Liver (tissue), 9 donors: ENCODE results near the gene PCNX3. TPM values are rescaled to one million over a fixed set of nuclear protein-coding genes. Genes with fewer than 3 reads are reported as not detected.

Source experiments
- DNase-seq: peaks from one replicate; pipeline ENCODE4 v3.0.0-alpha.2; 2017; ENCODE audit warnings: low spot score
- H3K27ac ChIP-seq, 2 donors: one replicate each; pipeline ENCODE4 v1.7.0; 2013; ENCODE audit warnings: inconsistent platforms in 2 of 2, low read length in 2 of 2, control low read depth in 1 of 2, low read depth in 1 of 2, mild to moderate bottlenecking in 1 of 2
- H3K27me3 ChIP-seq, 4 donors: one replicate each; pipeline versions ENCODE4 v1.6.1 to v1.7.0; 2013; ENCODE audit warnings: low read length in 3 of 4, inconsistent platforms in 1 of 4, mild to moderate bottlenecking in 1 of 4, moderate library complexity in 1 of 4; ENCODE audit not compliant: control insufficient read depth in 4 of 4, insufficient read depth in 4 of 4
- H3K36me3 ChIP-seq, 4 donors: one replicate each; pipeline versions ENCODE4 v1.6.1 to v1.7.0; 2013; ENCODE audit warnings: low read length in 3 of 4, mild to moderate bottlenecking in 3 of 4, low read depth in 1 of 4, moderate library complexity in 1 of 4; ENCODE audit not compliant: control insufficient read depth in 4 of 4, insufficient read depth in 3 of 4
- H3K4me1 ChIP-seq, 4 donors: one replicate each; pipeline versions ENCODE4 v1.6.1 to v1.7.0; 2013; ENCODE audit warnings: low read length in 3 of 4, mild to moderate bottlenecking in 3 of 4, moderate library complexity in 1 of 4; ENCODE audit not compliant: control insufficient read depth in 4 of 4, insufficient read depth in 4 of 4
- H3K4me3 ChIP-seq, 3 donors: one replicate each; pipeline versions ENCODE4 v1.6.1 to v1.7.0; 2013; ENCODE audit warnings: low read length in 3 of 3, control low read depth in 1 of 3, low read depth in 1 of 3, mild to moderate bottlenecking in 1 of 3
- H3K9ac ChIP-seq, 2 donors: one replicate each; pipeline ENCODE4 v1.7.0; 2013; ENCODE audit warnings: low read length in 2 of 2, mild to moderate bottlenecking in 2 of 2, moderate library complexity in 2 of 2, control low read depth in 1 of 2, low read depth in 1 of 2
- H3K9me3 ChIP-seq, 4 donors: one replicate each; pipeline versions ENCODE4 v1.6.1 to v1.7.0; 2013; ENCODE audit warnings: low read length in 3 of 4; ENCODE audit not compliant: control insufficient read depth in 4 of 4
- EGR1 ChIP-seq, 2 donors: IDR thresholded peaks; 2 replicates each; pipeline ENCODE4 v1.6.1; 2016 to 2018; ENCODE audit warnings: antibody characterized with exemption in 2 of 2, low read depth in 2 of 2
- FOXA1 ChIP-seq: IDR thresholded peaks from 2 replicates; pipeline ENCODE4 v1.6.1; 2016; ENCODE audit warnings: antibody characterized with exemption
- FOXA2 ChIP-seq: IDR thresholded peaks from 2 replicates; pipeline ENCODE4 v1.6.1; 2016; ENCODE audit warnings: antibody characterized with exemption
- JUND ChIP-seq, 2 donors: IDR thresholded peaks; 2 replicates each; pipeline ENCODE4 v1.6.1; 2016; ENCODE audit warnings: antibody characterized with exemption in 2 of 2
- NR2F2 ChIP-seq: IDR thresholded peaks from 2 replicates; pipeline ENCODE4 v1.6.1; 2016; ENCODE audit warnings: antibody characterized with exemption
- RAD21 ChIP-seq, 2 donors: IDR thresholded peaks; 2 replicates each; pipeline ENCODE4 v1.6.1; 2016; ENCODE audit warnings: antibody characterized with exemption in 2 of 2, mild to moderate bottlenecking in 2 of 2
- RXRA ChIP-seq, 2 donors: IDR thresholded peaks; 2 replicates each; pipeline ENCODE4 v1.6.1; 2017 to 2018; ENCODE audit warnings: antibody characterized with exemption in 2 of 2, mild to moderate bottlenecking in 1 of 2
- SP1 ChIP-seq: IDR thresholded peaks from 2 replicates; pipeline ENCODE4 v1.6.1; 2018; ENCODE audit warnings: antibody characterized with exemption, mild to moderate bottlenecking
- TAF1 ChIP-seq: conservative IDR thresholded peaks from 2 replicates; pipeline ENCODE4 v1.6.1; 2016; ENCODE audit warnings: antibody characterized with exemption, mild to moderate bottlenecking
- YY1 ChIP-seq: IDR thresholded peaks from 2 replicates; pipeline ENCODE4 v1.6.1; 2016; ENCODE audit warnings: antibody characterized with exemption, mild to moderate bottlenecking
- ZBTB33 ChIP-seq: IDR thresholded peaks from 2 replicates; pipeline ENCODE4 v1.6.1; 2016; ENCODE audit warnings: antibody characterized with exemption
- WGBS: extraction: QIAGEN DNeasy Blood & Tissue Kit; methylation state at CpG from one replicate; pipeline ENCODE4 v1.1.7; 2013; 5-methylcytosine and 5-hydroxymethylcytosine counted together
- polyA plus RNA-seq, 2 donors: library from polyadenylated mRNA; stranded (reverse) in 1 of 2; unstranded in 1 of 2; fragments of 200-250 nt in 1 of 2; fragments of >200 nt in 1 of 2; fragmentation: Nextera tagmentation in 1 of 2; extraction: Ambion mirVana in 1 of 2; gene quantifications; one replicate each; pipeline versions ENCODE4 v1.2.1 to v1.2.3, GENCODE V29; 2013 to 2015
- total RNA-seq, 2 donors: library from RNA; depleted of rRNA; stranded (reverse); fragments of >200 nt; gene quantifications; one replicate each; pipeline ENCODE4 v1.2.3, GENCODE V29; 2014
- TF ChIP-seq, protein P1 (sequence below): IDR thresholded peaks from 2 replicates; pipeline ENCODE4 v1.6.1; 2016; ENCODE audit warnings: antibody characterized with exemption
- TF ChIP-seq, protein P2 (sequence below): IDR thresholded peaks from 2 replicates; pipeline ENCODE4 v1.6.1; 2016; ENCODE audit warnings: antibody characterized with exemption, mild to moderate bottlenecking
- TF ChIP-seq, protein P3 (sequence below): fragments of 150-350 bp; IDR thresholded peaks from 2 replicates; pipeline ENCODE4 v1.5.1; 2017; ENCODE audit warnings: improper control_type of control experiment, low read depth, low read length; ENCODE audit not compliant: missing input control
- TF ChIP-seq, protein P4 (sequence below): IDR thresholded peaks from 2 replicates; pipeline ENCODE4 v1.6.1; 2016; ENCODE audit warnings: antibody characterized with exemption
- donor health status: healthy.
- donor health status: healthy.
- donor health status: healthy.
- donor health status: healthy.
- donor health status: healthy.

PCNX3 gene
- total and polyA plus RNA-seq, 4 donors, result 4.7 to 13.4 (median 12.1) TPM

- H3K27me3 ChIP-seq, result no peaks in the 10 kb centered on the region
- no peak for TF ChIP-seq RXRA (IDR thresholded peaks at IDR 0.05)
- no peak for DNase-seq
- peaks cover 0 to 46% (median 21%) of the 10 kb centered on the region in 4 donors for H3K36me3 ChIP-seq
- no peak overlapping the region for H3K27ac ChIP-seq
- H3K9me3 ChIP-seq, result no peaks in the 10 kb centered on the region
- H3K9ac ChIP-seq, result no peak overlapping the region
- no peak overlapping the region for H3K4me3 ChIP-seq
- H3K4me1 ChIP-seq, result no peaks in the 10 kb centered on the region
- WGBS, result 93% methylated on average over 49 of the region's 49 CpGs
Observed at GRCh38 chr11:65599216-65599954, 16.2 kb upstream of the PCNX3 start.

- Histone ChIP-seq H3K36me3 (peaks cover 0 to 51% (median 26%) of the 10 kb centered on the region in 4 donors), H3K27ac (no peak overlapping the region)
- 96% methylated on average over 6 of the region's 6 CpGs for WGBS
Observed at GRCh38 chr11:65599955-65600246, 15.7 kb upstream of the PCNX3 start.

GRCh38 chr11:65604258-65604657, 11.3 kb upstream of the PCNX3 start:
- no peak for DNase-seq
- WGBS, result 95% methylated on average over 1 of the region's 1 CpG
- H3K9me3 ChIP-seq, result no peaks in the 10 kb centered on the region
- no peak overlapping the region for H3K9ac ChIP-seq
- H3K4me1 ChIP-seq, result peaks cover 0 to 7% (median 0%) of the 10 kb centered on the region in 4 donors
- H3K27me3 ChIP-seq, result no peaks in the 10 kb centered on the region
- no peak overlapping the region for H3K27ac ChIP-seq
- no peak overlapping the region for H3K4me3 ChIP-seq
- peaks cover 9 to 62% (median 32%) of the 10 kb centered on the region in 4 donors for H3K36me3 ChIP-seq
- TF ChIP-seq JUND (IDR thresholded peaks at IDR 0.05) (no peak), FOXA2 (no peak), RXRA (IDR thresholded peaks at IDR 0.05) (no peak), TAF1 (no peak), NR2F2 (no peak), FOXA1 (no peak), RAD21 (IDR thresholded peaks at IDR 0.05) (no peak), SP1 (no peak), EGR1 (IDR thresholded peaks at IDR 0.05; ENCODE audit: low read depth in 2 of 2) (no peak), YY1 (no peak)
- TF ChIP-seq, protein P1, sequence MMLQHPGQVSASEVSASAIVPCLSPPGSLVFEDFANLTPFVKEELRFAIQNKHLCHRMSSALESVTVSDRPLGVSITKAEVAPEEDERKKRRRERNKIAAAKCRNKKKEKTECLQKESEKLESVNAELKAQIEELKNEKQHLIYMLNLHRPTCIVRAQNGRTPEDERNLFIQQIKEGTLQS, result no peak
- TF ChIP-seq, protein P2, sequence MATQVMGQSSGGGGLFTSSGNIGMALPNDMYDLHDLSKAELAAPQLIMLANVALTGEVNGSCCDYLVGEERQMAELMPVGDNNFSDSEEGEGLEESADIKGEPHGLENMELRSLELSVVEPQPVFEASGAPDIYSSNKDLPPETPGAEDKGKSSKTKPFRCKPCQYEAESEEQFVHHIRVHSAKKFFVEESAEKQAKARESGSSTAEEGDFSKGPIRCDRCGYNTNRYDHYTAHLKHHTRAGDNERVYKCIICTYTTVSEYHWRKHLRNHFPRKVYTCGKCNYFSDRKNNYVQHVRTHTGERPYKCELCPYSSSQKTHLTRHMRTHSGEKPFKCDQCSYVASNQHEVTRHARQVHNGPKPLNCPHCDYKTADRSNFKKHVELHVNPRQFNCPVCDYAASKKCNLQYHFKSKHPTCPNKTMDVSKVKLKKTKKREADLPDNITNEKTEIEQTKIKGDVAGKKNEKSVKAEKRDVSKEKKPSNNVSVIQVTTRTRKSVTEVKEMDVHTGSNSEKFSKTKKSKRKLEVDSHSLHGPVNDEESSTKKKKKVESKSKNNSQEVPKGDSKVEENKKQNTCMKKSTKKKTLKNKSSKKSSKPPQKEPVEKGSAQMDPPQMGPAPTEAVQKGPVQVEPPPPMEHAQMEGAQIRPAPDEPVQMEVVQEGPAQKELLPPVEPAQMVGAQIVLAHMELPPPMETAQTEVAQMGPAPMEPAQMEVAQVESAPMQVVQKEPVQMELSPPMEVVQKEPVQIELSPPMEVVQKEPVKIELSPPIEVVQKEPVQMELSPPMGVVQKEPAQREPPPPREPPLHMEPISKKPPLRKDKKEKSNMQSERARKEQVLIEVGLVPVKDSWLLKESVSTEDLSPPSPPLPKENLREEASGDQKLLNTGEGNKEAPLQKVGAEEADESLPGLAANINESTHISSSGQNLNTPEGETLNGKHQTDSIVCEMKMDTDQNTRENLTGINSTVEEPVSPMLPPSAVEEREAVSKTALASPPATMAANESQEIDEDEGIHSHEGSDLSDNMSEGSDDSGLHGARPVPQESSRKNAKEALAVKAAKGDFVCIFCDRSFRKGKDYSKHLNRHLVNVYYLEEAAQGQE, result no peak
- TF ChIP-seq, protein P3, sequence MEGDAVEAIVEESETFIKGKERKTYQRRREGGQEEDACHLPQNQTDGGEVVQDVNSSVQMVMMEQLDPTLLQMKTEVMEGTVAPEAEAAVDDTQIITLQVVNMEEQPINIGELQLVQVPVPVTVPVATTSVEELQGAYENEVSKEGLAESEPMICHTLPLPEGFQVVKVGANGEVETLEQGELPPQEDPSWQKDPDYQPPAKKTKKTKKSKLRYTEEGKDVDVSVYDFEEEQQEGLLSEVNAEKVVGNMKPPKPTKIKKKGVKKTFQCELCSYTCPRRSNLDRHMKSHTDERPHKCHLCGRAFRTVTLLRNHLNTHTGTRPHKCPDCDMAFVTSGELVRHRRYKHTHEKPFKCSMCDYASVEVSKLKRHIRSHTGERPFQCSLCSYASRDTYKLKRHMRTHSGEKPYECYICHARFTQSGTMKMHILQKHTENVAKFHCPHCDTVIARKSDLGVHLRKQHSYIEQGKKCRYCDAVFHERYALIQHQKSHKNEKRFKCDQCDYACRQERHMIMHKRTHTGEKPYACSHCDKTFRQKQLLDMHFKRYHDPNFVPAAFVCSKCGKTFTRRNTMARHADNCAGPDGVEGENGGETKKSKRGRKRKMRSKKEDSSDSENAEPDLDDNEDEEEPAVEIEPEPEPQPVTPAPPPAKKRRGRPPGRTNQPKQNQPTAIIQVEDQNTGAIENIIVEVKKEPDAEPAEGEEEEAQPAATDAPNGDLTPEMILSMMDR, result no peak

More at GRCh38 chr11:65599955-65600246, 15.7 kb upstream of the PCNX3 start:
- H3K9ac ChIP-seq, result no peak overlapping the region
- H3K9me3 ChIP-seq, result no peaks in the 10 kb centered on the region
- H3K27me3 ChIP-seq, result no peaks in the 10 kb centered on the region
- H3K4me3 ChIP-seq, result no peak overlapping the region
- no peak for TF ChIP-seq TAF1
- TF ChIP-seq FOXA1, result no peak
- TF ChIP-seq, protein P4, sequence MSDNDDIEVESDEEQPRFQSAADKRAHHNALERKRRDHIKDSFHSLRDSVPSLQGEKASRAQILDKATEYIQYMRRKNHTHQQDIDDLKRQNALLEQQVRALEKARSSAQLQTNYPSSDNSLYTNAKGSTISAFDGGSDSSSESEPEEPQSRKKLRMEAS, result no peak
- TF ChIP-seq JUND (IDR thresholded peaks at IDR 0.05), result no peak
- no peak for TF ChIP-seq ZBTB33
- DNase-seq, result no peak
- H3K4me1 ChIP-seq, result no peaks in the 10 kb centered on the region
